HepG2 (cell line): Measurements from ENCODE around the gene SC5D.

Experiments
- CTCF ChIP-seq: sonication (generic); formaldehyde crosslinking; IDR thresholded peaks from 2 replicates; pipeline ENCODE4 v1.5.0; 2020; ENCODE audit warnings: mild to moderate bottlenecking, missing genetic modification reagents, moderate library complexity
- E2F1 ChIP-seq: sonication (generic); formaldehyde crosslinking; IDR thresholded peaks from 2 replicates; pipeline ENCODE4 v1.5.0; 2020; ENCODE audit warnings: missing genetic modification reagents
- JUNB ChIP-seq: sonication (generic); formaldehyde crosslinking; IDR thresholded peaks from 2 replicates; pipeline ENCODE4 v1.8.0; 2022; ENCODE audit warnings: missing genetic modification reagents, mild to moderate bottlenecking, borderline replicate concordance
- MBNL3 ChIP-seq: fragments of 250-450 bp; sonication (Bioruptor Pico); conservative IDR thresholded peaks from 2 replicates; pipeline ENCODE4 v1.8.0; 2022; ENCODE audit warnings: mild to moderate bottlenecking, inconsistent platforms
- RAD51 ChIP-seq: fragments of 450-650 bp; IDR thresholded peaks from 2 replicates; pipeline ENCODE4 v1.6.1; 2016; ENCODE audit warnings: borderline replicate concordance
- SPEN ChIP-seq: sonication (generic); formaldehyde crosslinking; IDR thresholded peaks from 2 replicates; pipeline ENCODE4 v1.5.1; 2020; ENCODE audit warnings: low read depth, mild to moderate bottlenecking, missing genetic modification reagents
- TRIM24 ChIP-seq: sonication (generic); formaldehyde crosslinking; IDR thresholded peaks from 2 replicates; pipeline ENCODE4 v1.8.0; 2022; ENCODE audit warnings: mild to moderate bottlenecking, missing genetic modification reagents
- ZBTB26 ChIP-seq: IDR thresholded peaks from 2 replicates; pipeline ENCODE4 v1.6.1; 2016; ENCODE audit warnings: missing compliant biosample characterization, missing genetic modification reagents, borderline replicate concordance
- ZSCAN29 ChIP-seq: sonication (generic); formaldehyde crosslinking; conservative IDR thresholded peaks from 2 replicates; pipeline ENCODE4 v1.4.0; 2020; ENCODE audit warnings: mild to moderate bottlenecking, missing genetic modification reagents
- ZSCAN9 ChIP-seq: IDR thresholded peaks from 2 replicates; pipeline ENCODE4 v1.6.1; 2016; ENCODE audit warnings: borderline replicate concordance

GRCh38 chr11:121321614-121322243, 29.2 kb downstream of the SC5D start:
- TF ChIP-seq E2F1 (no peak), TRIM24 (CRISPR knock-in tag) (no peak), CTCF (CRISPR knock-in tag) (peak; percentile 72), ZSCAN29 (CRISPR knock-in tag) (no peak), JUNB (CRISPR knock-in tag) (no peak), ZBTB26 (CRISPR knock-in tag) (no peak), SPEN (CRISPR knock-in tag) (no peak), ZSCAN9 (CRISPR knock-in tag) (no peak), MBNL3 (CRISPR knock-in tag) (no peak), RAD51 (no peak)
